GM18520 (cell line): ENCODE data around the gene C2CD5.
"Not testable (repeated sequence)": the region's sequence is repeated elsewhere in the genome, so short reads cannot be mapped to it uniquely, and the experiment has no call there.

ENCODE experiments used
- ATAC-seq: cut with Tn5 transposase; IDR thresholded peaks from one replicate; pipeline ENCODE4 v1.9.1; 2021; ENCODE audit not compliant: unreplicated experiment

Gene C2CD5, protein sequence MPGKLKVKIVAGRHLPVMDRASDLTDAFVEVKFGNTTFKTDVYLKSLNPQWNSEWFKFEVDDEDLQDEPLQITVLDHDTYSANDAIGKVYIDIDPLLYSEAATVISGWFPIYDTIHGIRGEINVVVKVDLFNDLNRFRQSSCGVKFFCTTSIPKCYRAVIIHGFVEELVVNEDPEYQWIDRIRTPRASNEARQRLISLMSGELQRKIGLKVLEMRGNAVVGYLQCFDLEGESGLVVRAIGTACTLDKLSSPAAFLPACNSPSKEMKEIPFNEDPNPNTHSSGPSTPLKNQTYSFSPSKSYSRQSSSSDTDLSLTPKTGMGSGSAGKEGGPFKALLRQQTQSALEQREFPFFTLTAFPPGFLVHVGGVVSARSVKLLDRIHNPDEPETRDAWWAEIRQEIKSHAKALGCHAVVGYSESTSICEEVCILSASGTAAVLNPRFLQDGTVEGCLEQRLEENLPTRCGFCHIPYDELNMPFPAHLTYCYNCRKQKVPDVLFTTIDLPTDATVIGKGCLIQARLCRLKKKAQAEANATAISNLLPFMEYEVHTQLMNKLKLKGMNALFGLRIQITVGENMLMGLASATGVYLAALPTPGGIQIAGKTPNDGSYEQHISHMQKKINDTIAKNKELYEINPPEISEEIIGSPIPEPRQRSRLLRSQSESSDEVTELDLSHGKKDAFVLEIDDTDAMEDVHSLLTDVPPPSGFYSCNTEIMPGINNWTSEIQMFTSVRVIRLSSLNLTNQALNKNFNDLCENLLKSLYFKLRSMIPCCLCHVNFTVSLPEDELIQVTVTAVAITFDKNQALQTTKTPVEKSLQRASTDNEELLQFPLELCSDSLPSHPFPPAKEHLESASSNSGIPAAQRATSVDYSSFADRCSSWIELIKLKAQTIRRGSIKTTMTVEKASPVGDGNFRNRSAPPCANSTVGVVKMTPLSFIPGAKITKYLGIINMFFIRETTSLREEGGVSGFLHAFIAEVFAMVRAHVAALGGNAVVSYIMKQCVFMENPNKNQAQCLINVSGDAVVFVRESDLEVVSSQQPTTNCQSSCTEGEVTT

GRCh38 chr12:22544038-22544979 is at the start of gene C2CD5:
Gene C2CD5, minus strand, starts transcription at chr12:22544542. Its CDS starts 392 bp downstream, at chr12:22544150.
- peak; percentile 64 for ATAC-seq

DNA sequence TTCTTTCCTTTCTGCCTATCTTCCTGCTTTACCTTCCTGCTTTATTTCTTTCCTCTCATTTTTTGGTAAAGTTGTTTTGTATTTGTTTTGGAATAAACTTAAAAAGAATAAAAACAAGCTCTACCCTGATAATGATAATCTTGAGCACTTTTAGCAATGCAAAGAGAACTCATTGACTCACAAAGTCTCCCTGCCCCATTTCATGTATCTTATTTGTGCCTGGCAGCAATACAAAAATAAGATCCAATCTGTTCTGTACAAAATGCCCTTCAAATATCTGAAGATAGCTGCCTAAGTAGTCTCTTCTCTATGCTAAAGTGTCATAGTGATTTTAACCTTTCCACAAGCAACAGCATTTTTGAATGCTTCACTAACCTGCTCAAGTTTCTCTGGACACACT is 49.5 kb upstream of the C2CD5 start:
- no peak for ATAC-seq

DNA sequence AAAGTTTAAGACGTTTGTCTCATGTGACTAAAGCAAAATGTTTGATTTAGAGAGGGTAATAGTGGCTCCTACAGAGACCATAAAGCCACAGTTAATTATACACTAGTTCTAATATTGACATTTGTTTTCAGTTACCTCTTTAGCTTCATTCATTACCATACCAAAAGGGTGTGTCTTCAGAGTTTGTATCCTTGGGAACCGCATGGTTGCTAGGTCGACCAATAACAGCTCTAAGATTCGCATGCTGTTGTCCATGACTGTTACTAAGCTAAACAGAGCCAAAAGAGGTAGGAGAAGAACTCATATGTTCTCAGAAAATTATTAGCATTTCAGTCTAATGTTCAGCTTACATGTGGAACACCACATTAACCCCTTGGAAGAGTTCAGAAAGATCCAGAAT is 44.5 kb upstream of the C2CD5 start:
- ATAC-seq, result no peak

GRCh38 chr12:22578328-22578727 is 34.0 kb upstream of the C2CD5 start:
- ATAC-seq, result no peak

DNA sequence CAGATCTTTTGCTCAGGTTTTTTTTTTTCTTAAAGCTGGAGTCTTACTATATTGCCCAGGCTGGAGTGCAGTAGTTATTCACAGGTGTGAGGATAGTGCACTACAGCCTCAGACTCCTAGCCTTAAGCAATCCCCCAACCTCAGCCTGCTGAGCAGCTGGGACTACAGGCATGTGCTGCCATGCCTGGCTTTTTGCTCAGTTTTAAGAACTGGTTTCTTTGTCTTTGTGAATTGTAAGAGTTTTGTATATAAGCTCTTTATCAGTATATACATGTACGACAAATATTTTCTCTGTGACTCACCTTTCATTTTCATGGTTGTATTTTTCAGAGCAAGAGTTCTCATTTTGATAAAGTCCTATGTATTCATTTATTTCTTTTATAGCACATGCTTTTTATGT is 33.3 kb upstream of the C2CD5 start:
- ATAC-seq, result no peak

DNA sequence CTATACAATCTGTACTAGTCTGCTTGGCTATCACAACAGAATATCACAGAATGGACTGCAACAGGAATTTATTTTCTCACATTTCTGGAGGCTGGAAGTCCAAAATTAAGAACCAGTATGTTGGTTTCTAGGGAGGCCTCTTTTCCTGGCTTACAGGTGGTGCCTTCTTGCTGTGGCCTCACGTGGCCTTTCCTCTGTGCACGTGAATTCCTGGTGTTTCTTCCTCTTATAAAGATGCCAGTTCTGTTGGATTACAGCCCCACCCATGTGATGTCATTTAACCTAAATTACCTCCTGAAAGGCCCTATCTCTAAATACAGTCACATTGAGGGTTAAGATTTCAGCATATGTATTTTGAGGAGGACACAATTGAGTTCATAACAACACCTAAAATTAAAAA is 32.1 kb upstream of the C2CD5 start:
- ATAC-seq, result no peak

DNA sequence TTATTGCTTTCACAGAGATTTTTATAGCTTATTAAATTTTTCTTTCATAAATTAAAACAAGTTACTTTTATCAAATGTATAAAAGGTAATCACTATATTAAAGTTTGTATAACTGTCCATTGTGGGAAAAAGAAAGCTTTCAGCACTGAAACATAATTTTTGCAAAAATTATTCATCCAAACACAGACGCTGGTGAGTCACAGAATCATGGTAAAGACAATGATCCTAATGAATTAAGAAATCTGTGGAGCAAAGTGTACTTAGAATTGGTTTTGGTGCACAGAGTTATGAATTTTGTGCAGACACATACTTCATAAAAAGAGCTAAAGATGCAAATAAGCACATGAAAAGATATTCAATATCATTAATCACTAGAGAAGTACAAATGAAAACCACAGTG is 31.7 kb upstream of the C2CD5 start:
- ATAC-seq, result no peak

GRCh38 chr12:22574921-22575320 is 30.6 kb upstream of the C2CD5 start:
- no peak for ATAC-seq

- ATAC-seq, result no peak
These were observed 28.8 kb upstream of the C2CD5 start for GRCh38 chr12:22573181-22573580.

- ATAC-seq, result no peak
These were observed 24.9 kb upstream of the C2CD5 start for GRCh38 chr12:22569253-22569652.

DNA sequence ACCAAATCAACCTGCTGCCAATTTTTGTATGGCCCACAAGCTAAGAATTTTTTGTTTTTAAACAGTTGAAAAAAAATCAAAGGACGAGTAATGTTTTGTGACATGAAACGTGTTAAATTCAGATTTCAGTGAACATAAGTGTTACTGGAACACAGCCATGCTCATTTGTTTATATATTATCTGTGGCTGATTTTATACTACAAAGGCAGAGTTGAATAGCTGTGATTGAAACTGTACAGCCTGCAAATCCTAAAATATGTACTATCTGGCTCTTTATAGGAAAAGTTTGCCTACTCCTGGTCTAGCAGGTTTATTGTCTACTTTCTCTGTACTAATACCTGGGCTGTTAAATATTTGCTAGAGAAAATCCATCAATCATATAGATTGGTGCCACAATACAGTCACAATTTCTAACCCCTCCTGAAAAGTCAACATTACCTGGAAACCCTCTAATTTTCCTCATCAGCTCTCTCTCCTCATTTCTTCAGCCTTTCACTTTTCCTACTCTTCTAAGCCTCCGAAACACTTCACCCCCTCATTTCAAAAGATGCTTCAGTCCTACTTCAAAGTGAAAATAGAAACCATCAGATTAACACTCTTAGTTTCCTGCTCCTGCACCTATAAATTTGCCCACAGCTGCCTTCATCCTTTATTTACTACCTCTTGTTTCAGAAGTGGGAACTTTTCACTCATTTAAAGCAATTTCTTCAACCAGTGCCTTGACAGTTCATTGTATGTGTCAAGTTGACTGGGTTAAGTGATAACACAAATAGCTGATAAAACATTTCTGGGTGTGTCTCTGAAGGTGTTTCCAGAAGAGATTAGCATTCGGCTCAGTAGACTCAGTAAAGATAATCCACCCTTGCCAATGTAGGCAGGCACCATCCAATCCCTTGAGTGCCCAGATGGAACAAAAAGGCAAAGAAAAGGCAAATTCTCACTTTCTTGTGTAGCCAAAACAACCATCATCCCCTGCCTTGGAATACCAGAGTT is 18.0 kb upstream of the C2CD5 start:
- ATAC-seq, result no peak

DNA sequence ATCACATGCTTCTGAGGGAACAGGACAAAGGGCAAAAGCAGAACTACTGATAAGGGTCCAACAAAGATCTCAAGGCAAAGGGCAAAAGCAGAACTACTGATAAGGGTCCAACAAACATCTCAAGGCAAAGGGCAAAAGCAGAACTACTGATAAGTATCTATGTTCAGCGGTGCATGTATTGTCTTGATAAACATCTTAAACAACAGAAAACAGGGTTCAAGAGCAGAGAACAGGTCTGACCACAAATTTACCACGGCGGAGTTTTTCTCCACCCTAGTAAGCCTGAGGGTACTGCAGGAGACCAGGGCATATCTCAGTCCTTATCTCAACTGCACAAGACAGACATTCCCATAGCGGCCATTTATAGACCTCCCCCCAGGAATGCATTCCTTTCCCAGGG is 10.4 kb upstream of the C2CD5 start:
- ATAC-seq, result not testable (repeated sequence)

GRCh38 chr12:22551624-22552023 is 7.3 kb upstream of the C2CD5 start:
- peak; percentile 57 for ATAC-seq

DNA sequence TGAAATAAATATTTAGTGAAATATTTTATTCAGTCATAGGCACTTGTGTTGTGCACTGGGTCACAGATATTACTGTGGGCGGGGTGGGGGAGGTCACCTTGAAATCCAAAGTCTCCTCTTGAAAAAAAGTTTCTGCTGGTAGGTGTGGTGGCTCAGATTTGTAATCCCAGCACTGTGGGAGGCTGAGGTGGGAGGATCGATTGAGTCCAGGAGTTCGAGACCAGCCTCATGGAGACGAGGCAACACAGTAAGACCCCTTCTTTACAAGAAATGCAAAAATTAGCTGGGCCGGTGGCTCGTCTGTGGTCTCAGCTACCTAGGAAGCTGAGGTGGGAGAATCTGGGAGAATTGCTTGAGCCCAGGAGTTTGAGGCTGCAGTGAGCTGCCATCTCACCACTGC is 913 bp upstream of the C2CD5 start:
- ATAC-seq, result no peak

DNA sequence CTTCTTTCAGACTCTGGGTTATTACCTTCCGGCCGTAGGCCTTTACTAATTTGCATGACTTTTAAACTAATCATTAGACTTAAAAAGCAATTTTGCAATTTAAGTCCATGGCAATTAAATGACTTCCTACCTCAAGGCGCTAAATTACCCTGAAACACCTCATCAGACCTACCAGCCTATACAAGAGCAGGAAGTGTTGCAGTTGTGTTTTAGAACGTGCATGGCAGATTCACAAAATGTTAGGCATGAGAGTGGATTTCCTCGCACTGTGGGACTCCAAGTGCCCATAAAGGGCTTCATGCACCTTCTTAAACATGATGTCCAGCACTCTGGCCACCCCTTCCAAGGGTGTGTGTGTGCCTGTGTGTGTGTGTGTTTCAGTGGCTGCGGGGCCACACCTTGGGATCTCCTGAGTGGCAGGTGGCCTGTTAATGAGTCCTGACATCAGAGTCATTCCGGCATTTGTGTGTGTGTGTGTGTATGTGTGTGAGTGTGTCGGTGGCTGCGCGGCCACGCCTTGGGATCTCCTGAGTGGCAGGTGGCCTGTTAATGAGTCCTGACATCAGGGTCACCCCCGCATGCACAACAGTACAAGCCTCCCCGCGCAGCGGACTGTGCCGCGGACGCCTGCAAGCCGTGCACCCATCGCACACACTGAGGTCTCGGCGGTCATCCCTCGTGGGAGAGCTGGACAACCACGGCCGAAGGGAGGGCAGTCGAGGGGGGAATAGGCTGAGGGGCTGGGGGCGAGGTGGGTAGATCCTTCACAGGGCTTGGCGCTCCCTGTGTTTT is 900 bp downstream of the C2CD5 start:
- peak; percentile 35 for ATAC-seq

GRCh38 chr12:22541496-22542155 is 2.7 kb downstream of the C2CD5 start:
- ATAC-seq, result no peak

DNA sequence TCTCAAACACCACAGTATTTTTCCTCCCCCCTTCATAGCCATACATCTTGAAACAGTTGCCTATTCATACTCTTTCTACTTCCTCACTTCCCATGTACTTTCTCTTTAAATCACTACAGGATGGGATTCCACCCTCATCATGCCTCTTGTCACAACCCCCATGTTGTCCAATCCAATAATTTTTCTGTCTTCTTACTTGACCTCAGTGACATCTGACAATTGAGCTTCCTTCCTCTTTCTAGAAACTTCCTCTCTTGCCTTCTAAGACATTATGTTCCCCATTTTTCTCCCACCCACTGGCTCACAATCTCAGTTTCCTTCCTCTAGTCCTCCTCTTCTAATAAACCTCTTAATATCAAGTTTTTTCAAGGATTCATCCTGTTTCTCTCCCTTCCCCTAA is 5.3 kb downstream of the C2CD5 start:
- ATAC-seq, result no peak

DNA sequence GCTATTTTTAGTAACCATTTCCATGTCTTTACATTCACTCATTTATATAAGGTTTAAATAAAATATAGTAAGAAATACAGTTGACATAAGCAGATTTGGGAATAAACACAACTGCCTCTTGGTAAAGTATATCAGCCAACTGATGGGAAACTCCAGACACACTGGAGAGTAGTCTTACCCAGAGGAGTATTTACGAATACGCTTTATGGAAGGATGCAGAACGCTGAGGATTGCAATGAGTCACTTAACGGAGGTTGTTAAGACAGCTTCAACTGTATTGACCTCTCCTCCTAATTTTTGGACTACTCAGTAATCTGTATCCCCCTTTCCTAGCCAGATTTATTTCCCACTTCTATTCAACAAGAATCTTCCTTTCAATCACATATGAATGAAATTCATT is 6.0 kb downstream of the C2CD5 start:
- no peak for ATAC-seq
